Measurements from ENCODE around the gene PEX5L.

DNA sequence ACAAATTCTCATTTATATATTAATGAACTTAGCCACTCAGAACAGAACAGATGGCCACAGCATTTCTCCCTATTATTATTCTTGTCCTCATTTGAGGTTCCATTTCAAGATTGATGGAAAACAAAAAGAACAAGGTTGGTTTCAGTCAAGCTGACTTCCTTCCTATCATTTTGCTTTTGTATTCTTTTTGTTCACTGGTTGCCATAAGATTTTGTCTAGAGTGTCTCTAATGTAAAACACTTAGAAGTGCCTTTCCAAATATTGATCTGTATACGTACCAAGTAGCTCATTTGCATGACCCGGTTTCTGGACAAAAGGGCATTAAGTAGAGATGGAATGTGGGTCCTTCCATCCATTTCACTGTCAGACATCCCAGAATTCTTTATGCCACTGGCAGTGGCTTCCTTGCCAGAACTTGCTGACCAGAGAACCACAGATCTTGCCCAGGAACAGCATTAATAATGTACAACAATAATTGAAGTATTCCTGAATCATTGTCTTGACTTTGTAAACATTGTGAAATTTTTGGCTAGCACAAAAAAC is 63.8 kb downstream of the PEX5L start:
- TF ChIP-seq, protein P1, sequence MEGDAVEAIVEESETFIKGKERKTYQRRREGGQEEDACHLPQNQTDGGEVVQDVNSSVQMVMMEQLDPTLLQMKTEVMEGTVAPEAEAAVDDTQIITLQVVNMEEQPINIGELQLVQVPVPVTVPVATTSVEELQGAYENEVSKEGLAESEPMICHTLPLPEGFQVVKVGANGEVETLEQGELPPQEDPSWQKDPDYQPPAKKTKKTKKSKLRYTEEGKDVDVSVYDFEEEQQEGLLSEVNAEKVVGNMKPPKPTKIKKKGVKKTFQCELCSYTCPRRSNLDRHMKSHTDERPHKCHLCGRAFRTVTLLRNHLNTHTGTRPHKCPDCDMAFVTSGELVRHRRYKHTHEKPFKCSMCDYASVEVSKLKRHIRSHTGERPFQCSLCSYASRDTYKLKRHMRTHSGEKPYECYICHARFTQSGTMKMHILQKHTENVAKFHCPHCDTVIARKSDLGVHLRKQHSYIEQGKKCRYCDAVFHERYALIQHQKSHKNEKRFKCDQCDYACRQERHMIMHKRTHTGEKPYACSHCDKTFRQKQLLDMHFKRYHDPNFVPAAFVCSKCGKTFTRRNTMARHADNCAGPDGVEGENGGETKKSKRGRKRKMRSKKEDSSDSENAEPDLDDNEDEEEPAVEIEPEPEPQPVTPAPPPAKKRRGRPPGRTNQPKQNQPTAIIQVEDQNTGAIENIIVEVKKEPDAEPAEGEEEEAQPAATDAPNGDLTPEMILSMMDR (IDR thresholded peaks at IDR 0.05): no peak
- TF ChIP-seq ZFX (IDR thresholded peaks at IDR 0.05; ENCODE audit: borderline replicate concordance): no peak

All from 22Rv1 (cell line).